ENCODE results near the gene ADAMTS20.

Gene ADAMTS20

DNA sequence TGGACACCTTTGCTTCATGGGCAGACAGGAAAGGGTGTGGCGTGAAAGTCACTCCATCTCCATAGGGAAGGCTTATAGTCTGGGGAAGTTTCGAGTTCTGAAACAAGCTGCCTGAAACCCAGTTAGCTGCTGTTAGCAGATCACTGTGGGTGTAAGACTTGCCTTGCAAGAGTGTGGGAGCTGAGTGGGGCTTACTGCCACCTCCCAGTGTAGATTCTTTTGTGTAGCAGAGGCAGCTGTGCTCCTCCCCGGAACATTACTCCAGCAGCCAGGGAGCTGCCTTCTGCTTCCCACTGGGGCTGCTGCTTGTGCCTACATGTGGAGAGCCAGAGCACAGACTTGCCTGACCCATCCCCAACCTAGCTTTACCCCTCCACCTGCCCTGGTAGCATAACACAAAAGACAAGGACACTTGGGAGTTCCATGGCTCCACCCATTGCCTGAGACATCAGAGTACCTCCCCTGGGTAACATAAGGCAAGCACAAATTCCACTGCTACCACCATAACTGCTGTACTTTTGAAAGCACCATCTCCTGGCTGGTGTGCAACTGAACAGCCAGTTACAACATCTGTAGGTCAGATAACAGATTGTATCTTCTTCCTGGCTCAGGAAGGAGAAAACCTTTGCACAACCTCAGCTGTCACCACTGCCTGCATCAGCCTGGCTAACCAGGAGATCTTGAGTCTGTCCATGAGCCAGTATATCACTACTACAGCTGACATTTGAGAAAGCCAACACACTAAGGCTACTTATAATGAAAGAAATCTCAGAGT lies 69.5 kb downstream of the ADAMTS20 start:
- DNase-seq, result no peak

DNA sequence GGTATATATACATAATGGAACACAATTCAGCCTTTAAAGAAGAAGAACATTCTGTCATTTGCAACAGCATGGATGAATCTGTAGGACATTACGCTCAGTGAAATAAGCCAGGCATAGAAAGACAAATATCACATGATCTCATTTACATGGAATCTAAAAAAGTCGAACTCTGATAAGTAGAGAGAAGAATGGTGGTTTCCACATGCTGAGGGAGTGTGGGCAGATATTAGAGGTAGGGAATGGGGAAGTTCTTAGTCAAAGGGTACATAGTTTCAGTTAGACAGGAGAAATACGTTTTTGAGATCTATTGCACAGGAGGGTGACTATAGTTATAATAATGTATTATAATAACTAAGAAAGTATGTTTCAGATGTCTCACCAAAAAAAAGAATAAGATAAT lies 71.4 kb downstream of the ADAMTS20 start:
- no peak for DNase-seq

DNA sequence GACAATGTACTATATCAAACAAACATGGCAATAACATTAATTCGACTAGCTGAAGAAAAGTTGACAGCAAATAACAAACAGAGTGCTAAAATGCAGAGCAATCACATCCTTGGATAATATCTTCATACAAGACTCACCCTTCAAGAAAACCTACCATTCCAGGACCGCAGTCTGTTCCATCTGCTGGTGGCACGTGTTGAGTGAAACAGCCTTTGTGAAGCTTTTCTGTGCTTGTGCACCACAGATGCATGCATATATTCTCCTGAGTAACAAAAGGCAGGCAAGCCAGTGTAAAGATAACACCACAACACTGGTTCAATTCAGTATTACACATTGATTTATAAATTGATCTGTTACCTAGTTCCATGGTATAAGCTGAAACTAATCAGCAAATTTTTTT lies 89.3 kb downstream of the ADAMTS20 start:
- no peak for DNase-seq

- no peak for DNase-seq
Measured at GRCh38 chr12:43462080-43462479, 89.9 kb downstream of the ADAMTS20 start.

GRCh38 chr12:43459285-43459684 lies 92.7 kb downstream of the ADAMTS20 start:
- no peak for DNase-seq

- no peak for DNase-seq
Measured at GRCh38 chr12:43453761-43454160, 98.2 kb downstream of the ADAMTS20 start.

- DNase-seq, result peak; percentile 45
Measured at GRCh38 chr12:43444940-43445564, 107.0 kb downstream of the ADAMTS20 start.

GRCh38 chr12:43436597-43436996 lies 115.4 kb downstream of the ADAMTS20 start:
- no peak for DNase-seq

DNA sequence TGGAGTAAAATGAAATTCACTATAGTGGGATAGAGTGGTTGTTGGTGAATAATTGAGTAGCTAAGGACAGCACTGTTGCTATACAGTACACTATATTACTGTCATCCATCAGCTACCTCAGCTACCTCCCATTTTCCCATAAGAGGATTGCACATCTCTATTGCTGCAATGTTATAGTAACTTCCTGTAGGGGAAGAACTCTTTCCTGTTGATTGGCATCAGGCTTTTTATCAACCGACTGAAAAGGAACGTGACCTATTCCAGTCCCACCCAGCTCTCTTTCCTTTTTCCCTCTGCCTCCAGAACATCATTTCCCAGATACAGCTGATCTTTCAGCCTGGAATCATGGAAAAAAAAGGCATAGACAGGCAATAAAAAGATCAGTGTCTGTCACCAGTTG lies 117.4 kb downstream of the ADAMTS20 start:
- DNase-seq, result no peak

- DNase-seq, result no peak
Measured at GRCh38 chr12:43428088-43428600, 123.9 kb downstream of the ADAMTS20 start.

DNA sequence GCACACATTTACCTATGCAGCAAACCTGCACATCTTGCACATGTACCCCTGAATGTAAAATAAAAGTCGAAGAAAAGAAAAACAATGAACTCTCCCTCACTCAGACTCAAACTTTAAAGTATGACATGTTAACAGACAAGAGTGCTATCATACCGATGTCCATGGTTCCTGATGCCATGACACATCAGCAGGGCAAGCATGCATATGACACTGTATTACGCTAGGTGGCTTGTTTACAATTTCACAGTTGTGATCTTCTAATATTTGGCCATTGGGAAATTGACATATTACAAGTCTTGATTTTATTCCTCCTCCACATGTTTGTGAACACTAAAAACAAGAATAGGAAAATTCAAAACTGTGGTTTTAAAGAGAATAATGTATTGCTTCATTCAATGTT lies 126.6 kb downstream of the ADAMTS20 start:
- DNase-seq, result no peak

- DNase-seq, result no peak
Measured at GRCh38 chr12:43416981-43417380, 135.0 kb downstream of the ADAMTS20 start.

DNA sequence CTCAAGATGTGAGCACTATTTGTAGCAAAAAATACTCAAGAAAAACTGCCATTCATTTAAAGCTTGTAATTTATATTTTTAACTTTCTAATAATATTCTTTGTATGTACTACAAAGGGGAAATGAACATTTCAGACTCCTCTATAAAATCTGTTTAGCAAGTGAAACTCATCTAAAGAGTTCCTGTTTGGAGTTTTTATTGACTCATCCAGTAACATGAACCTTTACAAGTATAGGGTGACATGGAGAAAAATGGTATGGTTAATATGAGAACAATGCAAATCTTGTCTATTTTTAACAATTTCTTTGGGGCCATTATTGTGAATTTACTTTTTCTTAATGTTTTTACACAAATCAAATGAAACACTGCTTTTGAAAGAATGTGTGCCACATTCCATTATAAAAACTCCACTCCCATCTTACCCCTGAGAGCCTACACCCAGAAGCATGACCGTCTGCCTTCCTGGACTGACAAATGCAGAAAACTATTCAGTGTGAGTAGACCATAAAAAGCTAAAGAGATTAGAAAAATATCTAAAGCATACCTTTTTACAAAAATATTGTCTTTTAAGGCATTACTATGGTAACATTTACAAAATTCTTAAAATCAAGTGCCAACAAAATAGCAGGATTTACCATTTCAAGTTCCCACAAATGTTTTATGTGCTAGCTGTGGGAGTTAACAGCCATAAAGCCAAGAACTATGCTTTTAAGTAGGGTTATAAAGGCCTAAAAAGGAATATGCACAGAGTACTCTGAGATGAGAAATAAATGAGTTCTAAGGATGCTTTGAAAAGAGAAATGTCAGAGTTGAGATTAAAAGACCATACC lies 144.0 kb downstream of the ADAMTS20 start:
- DNase-seq, result no peak

- no peak for DNase-seq
Measured at GRCh38 chr12:43406801-43407200, 145.2 kb downstream of the ADAMTS20 start.

DNA sequence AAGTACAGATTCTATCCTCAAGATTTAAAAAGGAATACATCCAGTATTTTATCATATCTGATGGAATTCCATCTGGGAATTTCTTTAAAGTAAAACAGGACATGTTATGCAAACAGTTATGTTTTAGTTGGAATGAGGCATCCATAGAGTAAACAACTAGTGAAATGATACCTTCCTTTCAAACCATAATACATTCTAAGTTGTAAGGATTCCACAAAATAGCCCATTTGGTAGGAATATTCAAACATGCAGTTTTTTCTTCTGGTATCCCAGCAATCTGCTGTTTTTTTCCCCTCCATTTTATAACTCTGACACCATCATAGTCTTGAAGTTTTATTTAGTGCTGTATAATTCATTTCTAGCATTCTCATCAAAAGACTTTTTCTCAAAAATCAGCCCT lies 149.6 kb downstream of the ADAMTS20 start:
- DNase-seq, result no peak

- no peak for DNase-seq
Measured at GRCh38 chr12:43401096-43401495, 150.9 kb downstream of the ADAMTS20 start.

DNA sequence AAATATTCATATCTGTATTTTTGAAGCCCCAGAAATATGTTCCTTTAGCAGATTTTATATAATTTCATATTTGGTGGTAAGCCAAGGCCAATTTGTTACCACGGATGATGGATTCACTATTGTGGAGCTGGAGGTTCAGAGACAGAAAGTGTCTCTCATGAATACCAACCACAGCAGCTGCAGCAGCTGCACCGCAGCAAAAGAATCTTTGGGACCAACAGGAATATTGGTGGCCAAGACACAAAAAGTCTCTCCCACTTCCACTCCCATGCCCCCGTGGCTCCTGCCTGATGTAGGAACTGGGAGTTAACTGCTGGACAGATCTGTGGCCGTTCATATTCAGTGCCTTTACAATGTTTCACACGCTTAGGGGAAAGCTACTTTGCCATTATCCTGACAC lies 155.3 kb downstream of the ADAMTS20 start:
- no peak for DNase-seq

DNA sequence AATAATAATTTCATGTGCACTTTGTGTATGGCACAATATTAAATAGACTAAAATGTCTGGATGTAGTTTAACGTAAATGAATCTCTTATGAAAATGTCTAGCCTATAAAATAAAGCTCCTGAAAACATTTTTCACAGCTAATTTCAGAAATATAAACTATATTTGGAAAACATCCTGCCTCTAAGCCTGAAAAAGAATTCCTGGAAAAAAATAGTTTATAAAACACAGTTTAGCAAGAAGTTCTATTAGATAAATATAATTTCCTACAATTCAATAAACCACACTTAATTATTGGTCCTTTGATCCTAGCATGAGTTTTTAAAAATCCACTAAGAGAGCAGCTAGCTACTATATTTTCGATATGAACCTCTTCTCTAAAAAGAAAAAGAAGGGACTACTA lies 159.9 kb downstream of the ADAMTS20 start:
- no peak for DNase-seq

- DNase-seq, result no peak
Measured at GRCh38 chr12:43381879-43382278, 170.1 kb downstream of the ADAMTS20 start.

- no peak for DNase-seq
Measured at GRCh38 chr12:43378448-43378847, 173.6 kb downstream of the ADAMTS20 start.

DNA sequence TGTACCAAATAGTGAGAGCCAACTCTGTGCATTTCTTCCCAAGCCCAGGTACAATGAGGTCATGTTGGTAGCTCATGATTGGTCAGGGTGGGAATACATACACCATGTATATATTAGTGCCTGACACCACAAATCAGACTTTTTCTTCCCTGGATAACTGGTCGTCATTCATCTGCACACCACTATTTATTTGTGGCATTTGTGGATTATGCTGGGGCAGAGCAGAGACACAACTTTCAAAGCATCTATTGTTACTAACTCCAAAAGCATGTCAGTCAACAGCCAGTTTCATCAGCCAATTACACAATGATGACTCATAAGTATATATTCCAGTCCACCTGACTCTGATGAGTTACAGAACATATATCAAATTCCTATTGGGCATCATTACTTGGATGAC lies 181.7 kb downstream of the ADAMTS20 start:
- DNase-seq, result no peak

GRCh38 chr12:43362910-43363694 lies 188.9 kb downstream of the ADAMTS20 start:
- DNase-seq, result no peak

Measured in stimulated activated CD4-positive, alpha-beta T cell treated with anti-CD3 and anti-CD28 coated beads, Interleukin-4, amount 100 ng/mL, for 1 hour (primary cell).